ENCODE results near the gene SEC14L2. TPM values are rescaled to one million over a fixed set of nuclear protein-coding genes. Genes with fewer than 3 reads are reported as not detected.

SEC14L2 gene
- total RNA-seq = 11.5 and 30.1 TPM in 2 replicates

GRCh38 chr22:30396871-30397655 is at the start of gene SEC14L2:
Gene SEC14L2, plus strand, starts transcription at chr22:30397018. Its CDS starts 99 bp downstream, at chr22:30397117.

GRCh38 chr22:30356449-30357235 is 40.2 kb upstream of the SEC14L2 start, which contains the start of the genes CCDC157 and SF3A1:
Gene CCDC157, plus strand, starts transcription at chr22:30357007. Its CDS starts 8,994 bp downstream, at chr22:30366001.
Gene SF3A1, minus strand, starts transcription at chr22:30356894. Its CDS starts 102 bp downstream, at chr22:30356792.

GRCh38 chr22:30386960-30387827 is 9.6 kb upstream of the SEC14L2 start, which contains the start of gene RNF215:
Gene RNF215, minus strand, starts transcription at chr22:30387411. Its CDS starts 98 bp downstream, at chr22:30387313.

GRCh38 chr22:30425616-30426387 is 29.0 kb downstream of the SEC14L2 start, which contains the start of gene MTFP1:
Gene MTFP1, plus strand, starts transcription at chr22:30425768. Its CDS starts 112 bp downstream, at chr22:30425880.

GRCh38 chr22:30471616-30472318 is 74.9 kb downstream of the SEC14L2 start, which contains the start of gene SEC14L3:
Gene SEC14L3, minus strand, starts transcription at chr22:30472017. Its CDS starts 59 bp downstream, at chr22:30471958.

Other genes starting within 250 kb of the SEC14L2 start
- gene LIF, start 150.3 kb upstream of the SEC14L2 start, total RNA-seq = 0.19 and 0.54 TPM in 2 replicates
- gene OSM, start 130.2 kb upstream of the SEC14L2 start, total RNA-seq = not detected in 2 replicates
- 18.9 and 24.0 TPM in 2 replicates for gene CASTOR1, start 107.5 kb upstream of the SEC14L2 start, total RNA-seq
- gene TBC1D10A, start 70.1 kb upstream of the SEC14L2 start, total RNA-seq = 16.5 and 16.6 TPM in 2 replicates
- gene SF3A1, start 40.1 kb upstream of the SEC14L2 start, total RNA-seq = 47.0 and 70.0 TPM in 2 replicates
- gene CCDC157, start 40.0 kb upstream of the SEC14L2 start, total RNA-seq = 0.73 and 1.5 TPM in 2 replicates
- gene RNF215, start 9.6 kb upstream of the SEC14L2 start, total RNA-seq = 13.3 and 19.8 TPM in 2 replicates
- gene MTFP1, start 28.8 kb downstream of the SEC14L2 start, total RNA-seq = 6.4 and 14.3 TPM in 2 replicates
- not detected in 2 replicates for gene SEC14L3, start 75.0 kb downstream of the SEC14L2 start, total RNA-seq
- 0.15 TPM in 1 of 2 replicates, not detected in the other for gene SEC14L4, start 108.7 kb downstream of the SEC14L2 start, total RNA-seq
- 0.25 TPM in 1 of 2 replicates, not detected in the other for gene SEC14L6, start 149.7 kb downstream of the SEC14L2 start, total RNA-seq
- gene GAL3ST1, start 177.6 kb downstream of the SEC14L2 start, total RNA-seq = 0.49 and 0.56 TPM in 2 replicates
- gene PES1, start 194.9 kb downstream of the SEC14L2 start, total RNA-seq = 54.9 and 56.1 TPM in 2 replicates
- 9.3 and 9.6 TPM in 2 replicates for gene TCN2, start 210.2 kb downstream of the SEC14L2 start, total RNA-seq
- 6.1 and 6.6 TPM in 2 replicates for gene SLC35E4, start 238.8 kb downstream of the SEC14L2 start, total RNA-seq